GM21360 (cell line): Measurements from ENCODE around the gene PDCD4.
A peak's percentile ranks its signal among the peaks of the same experiment; 100 is the strongest.
"Not testable (repeated sequence)": the region's sequence is repeated elsewhere in the genome, so short reads cannot be mapped to it uniquely, and the experiment has no call there.

Experiments used
- ATAC-seq: cut with Tn5 transposase; IDR thresholded peaks from one replicate; pipeline ENCODE4 v1.9.1; 2021; ENCODE audit warnings: mild to moderate bottlenecking, moderate library complexity; ENCODE audit not compliant: unreplicated experiment

The PDCD4 gene

DNA sequence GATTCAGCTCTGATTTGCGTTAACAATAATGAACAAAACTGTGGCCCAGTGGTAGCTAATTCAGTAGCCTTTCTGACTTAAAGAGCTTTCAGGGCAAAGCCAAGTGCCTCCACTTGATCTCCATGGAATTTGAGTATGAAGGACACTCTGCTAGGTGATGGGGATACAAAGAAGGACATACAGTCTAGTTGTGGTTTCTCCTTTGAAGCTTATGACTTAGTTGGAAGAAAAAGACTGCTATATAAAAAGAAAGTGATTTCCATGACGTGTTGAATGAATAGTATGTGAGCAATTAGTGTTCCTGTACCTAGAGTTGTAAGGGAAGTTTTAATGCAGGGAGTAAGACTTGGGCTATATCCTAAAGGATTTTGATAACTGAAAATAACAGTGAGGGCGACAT lies 8.3 kb downstream of the PDCD4 start:
- no peak for ATAC-seq

DNA sequence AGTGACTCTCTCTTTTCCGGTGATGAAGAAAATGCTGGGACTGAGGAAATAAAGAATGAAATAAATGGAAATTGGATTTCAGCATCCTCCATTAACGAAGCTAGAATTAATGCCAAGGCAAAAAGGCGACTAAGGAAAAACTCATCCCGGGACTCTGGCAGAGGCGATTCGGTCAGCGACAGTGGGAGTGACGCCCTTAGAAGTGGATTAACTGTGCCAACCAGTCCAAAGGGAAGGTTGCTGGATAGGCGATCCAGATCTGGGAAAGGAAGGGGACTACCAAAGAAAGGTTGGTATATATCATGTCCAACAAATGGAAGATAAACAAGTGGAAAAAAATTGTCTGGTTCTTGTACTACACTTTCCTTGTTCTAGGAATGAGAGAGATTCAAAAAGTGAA lies 9.5 kb downstream of the PDCD4 start:
- no peak for ATAC-seq

DNA sequence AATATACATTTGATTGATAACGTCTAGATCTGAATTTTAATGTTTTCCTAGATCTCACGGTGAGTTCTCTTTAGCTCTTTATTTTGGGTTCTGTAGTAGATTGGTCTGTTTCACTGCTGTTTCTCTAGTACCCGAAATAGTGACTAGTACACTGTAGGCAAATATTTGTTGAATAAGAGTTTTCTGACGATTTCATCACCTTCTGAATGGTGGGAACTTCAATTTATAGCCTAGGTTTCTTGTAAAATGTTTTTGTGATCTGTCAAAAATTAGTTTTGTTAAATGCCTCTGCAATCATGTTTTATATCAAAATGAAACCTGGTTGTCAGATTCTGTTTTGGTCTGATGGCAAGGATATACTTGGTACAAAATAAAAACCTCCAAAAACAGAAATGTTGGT lies 10.2 kb downstream of the PDCD4 start:
- no peak for ATAC-seq

DNA sequence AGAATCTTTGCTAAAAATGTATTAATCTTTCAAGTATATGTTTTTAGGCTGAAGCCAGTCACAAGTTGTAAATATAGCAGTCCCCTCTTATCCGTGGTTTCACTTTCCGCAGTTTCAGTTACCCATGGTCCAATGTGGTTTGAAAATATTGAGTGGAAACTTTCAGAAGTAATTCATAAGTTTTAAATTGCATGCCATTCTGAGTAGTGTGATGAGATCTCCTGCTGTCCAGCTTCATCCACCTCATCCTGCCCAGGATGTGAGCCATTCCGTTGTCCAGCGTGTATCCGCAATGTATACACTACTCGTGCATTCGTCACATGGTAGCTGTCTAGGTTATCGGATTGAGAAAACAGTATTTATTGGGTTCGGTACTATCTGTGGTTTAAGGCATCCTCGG lies 12.2 kb downstream of the PDCD4 start:
- no peak for ATAC-seq

GRCh38 chr10:110885932-110886674 lies 14.4 kb downstream of the PDCD4 start:
- ATAC-seq: no peak

DNA sequence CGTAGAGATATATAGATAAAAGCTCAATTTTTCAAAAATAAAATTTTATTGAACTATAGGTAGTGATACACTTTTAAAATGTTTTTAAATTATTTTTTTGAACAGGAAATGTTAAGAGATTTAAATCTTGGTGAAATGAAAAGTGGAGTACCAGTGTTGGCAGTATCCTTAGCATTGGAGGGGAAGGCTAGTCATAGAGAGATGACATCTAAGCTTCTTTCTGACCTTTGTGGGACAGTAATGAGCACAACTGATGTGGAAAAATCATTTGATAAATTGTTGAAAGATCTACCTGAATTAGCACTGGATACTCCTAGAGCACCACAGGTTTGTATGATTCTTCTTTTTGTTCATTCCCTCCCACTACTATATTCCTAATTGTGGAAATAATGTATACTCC lies 15.8 kb downstream of the PDCD4 start:
- ATAC-seq: no peak

DNA sequence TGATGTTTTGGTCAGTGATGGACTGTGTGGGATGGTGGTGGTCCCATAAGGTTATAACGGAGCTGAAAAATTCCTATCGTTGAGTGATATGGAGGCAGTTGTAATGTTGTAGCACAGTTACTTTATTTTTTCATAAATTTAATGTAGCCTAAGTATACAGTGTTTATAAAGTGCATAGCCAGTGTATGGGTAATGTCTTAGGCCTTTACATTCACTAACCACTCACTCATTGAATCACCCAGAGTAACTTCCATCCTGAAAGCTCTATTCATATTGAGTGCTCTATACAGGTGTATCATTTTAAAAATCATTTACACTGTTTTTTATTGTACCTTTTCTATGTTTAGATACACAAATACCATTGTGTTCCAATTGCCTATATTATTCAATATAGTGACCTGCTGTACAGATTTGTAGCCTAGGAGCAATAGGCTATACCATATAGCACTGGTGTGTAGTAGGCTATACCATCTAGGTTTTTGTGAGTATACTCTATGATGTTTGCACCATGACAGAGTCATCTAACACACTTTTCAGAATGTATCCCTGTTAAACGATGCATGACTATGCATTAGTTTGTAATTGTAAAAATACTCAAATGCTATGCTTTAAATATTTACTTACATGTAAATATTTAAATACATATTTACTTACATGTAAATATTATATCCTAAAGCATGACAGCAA lies 21.0 kb downstream of the PDCD4 start:
- ATAC-seq: no peak

DNA sequence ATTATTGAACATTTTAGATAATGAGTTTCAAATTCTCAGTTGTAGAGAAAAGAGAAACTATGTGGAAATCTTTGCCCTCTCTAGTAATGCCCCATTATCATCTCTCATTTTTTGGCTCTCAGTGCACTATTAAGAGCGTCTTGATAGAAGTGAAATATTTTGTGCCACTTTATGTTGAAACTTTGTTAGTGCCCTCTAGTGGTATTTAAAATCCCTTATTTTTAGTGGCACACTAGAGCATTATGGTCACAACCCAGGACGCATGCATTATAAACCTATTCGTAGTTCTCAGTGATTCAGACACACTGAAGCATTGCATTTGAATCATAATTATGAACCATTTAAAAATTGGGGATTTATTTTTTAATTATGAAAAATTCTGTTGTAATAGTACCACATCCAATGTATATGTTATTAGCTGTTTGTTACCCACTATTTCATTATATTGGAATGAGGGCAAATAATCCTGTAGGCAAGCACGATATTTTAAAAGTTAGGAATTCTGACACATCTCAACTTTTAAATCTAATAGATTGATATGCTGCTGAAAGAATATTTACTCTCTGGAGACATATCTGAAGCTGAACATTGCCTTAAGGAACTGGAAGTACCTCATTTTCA lies 21.9 kb downstream of the PDCD4 start:
- ATAC-seq: peak; percentile 78

GRCh38 chr10:110897184-110897583 lies 25.5 kb downstream of the PDCD4 start:
- ATAC-seq: no peak

DNA sequence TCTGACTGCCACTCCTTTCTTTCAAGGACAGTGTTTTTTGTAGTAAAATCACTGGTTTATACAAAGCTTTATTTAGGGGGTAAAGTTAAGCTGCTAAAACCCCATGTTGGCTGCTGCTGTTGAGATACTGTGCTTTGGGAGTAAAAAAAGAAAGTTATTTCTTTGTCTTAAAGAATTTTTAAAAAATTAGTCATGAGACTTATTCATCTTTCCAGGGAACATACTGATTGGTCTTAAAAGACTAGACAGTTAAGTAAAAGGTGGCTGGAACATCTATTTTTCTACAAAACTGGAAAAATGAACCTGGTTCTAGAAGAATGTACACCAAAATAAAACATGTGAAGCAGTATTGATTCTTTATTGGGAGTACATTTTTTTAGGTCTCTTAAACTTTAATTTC lies 26.7 kb downstream of the PDCD4 start:
- no peak for ATAC-seq

GRCh38 chr10:110900983-110901382 lies 29.3 kb downstream of the PDCD4 start:
- no peak for ATAC-seq

DNA sequence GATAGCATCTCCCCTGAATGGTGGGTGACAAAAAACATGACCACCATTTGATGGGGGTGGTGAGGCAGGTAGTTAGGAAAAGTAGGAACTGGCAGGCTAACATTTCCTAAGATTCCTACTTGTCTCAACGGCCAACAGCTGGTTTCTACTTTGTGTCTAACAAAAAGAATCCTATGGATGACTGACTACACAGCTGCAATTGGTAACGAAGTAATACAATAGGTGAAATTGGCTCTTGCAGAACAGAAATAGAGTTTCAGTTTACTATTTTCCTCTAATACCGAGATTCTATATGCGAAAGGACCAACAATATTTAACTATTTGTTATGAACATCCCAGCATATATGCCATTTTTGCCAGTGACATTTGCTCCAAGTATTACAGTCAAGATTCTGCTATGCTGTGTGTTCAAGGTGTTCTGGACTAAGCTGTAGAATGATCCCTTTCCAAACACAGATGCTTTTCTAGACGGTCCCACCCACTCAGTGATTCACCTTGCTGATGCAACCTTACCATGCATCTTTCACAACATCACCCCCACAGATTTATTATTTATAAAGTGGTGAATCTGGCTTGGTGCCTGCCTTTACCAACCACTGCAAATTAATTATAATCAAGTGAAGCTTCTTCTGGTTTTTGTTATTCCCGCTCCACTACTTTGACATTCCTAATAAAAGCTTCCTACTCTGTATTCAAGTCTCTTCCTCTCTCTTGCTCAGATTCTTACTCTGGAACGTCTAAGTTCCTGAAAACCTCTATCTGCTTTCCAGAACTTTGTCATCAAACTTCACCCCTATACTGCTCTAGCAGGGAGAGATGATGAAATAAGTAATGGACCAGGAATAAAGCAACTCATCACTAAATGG lies 30.5 kb downstream of the PDCD4 start:
- ATAC-seq: no peak

DNA sequence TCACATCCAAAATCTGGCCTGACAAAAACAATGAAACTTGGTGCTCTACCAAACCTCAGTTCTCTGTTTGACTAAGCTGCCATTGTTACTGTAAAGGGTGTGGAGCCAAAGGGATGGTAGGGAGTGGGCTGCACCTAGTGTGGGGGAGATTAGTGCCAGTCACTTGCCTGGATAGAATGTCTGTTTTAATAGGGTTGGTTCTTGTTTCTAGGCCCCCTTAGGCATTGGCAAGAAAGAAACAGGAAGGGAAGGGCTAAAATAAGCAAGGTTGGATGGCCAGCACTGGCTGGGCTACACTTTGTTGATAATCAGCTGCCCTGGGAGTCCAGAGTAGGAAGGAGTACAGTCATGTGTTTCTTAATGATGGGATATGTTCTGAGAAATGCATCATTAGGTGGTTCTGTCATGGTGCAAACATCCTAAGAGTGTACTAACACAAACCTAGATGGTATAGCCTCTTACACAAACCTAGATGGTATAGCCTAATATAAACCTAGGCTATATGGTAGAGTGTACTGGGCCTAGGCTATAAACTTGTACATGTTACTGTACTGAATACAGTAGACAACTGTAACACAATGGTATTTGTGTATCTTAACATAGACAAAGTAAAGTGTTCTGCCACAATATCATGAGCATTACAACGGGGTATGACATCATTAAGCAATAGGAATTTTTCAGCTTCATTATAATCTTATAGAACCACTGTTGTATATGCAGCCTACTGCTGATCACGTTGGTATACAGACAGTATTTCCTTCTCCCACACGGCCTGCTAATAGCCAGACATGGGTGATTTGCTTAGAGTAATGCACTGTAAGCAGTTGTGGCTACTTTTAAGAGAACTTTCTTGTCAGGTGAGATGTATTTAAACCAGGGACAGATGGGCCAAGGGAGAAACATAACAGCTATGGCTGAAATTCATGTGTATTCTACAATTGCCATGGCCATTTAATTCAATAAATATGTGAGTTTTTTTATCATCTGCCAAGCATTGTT lies 31.9 kb downstream of the PDCD4 start:
- ATAC-seq: peak; percentile 75

DNA sequence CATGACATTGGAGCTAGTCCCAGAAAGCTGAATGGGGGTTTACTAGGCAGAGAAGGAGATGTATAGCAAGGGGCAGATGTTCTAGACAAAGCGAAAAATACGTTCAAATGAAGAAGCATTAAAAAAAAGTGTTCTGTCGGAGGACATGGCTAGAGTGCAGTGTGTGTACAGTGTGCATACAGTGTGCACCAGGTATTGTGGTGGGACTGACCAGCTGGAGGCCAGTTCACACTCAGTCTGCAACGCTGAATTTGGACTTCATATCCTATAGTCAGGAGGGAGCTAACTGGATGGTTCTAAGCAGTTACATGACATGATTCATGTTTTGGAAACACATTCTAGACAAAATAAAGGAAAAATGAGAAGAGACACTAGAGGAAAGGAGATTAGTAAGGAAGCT lies 38.4 kb downstream of the PDCD4 start:
- ATAC-seq: no peak

GRCh38 chr10:110912374-110912773 lies 40.6 kb downstream of the PDCD4 start:
- ATAC-seq: no peak

- no peak for ATAC-seq
Measured at GRCh38 chr10:110914431-110914830, 42.7 kb downstream of the PDCD4 start.

DNA sequence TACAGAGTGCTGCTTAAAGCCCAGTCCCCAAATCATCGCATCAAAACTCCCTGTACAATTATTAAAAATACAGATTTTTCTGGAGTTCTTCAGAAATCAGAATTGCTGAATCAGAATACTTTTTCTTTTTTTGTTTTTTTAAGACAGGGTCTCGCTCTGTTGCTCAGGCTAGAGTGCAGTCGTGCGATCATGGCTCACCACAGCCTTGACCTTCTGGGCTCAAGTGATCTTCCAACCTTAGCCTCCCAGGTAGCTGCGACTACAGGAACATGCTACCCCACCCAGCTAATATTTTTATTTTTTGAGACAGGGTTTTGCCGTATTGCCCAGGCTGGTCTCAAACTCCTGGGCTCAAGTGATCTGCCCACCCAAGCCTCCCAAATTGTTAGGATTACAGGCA lies 43.3 kb downstream of the PDCD4 start:
- no peak for ATAC-seq

- not testable (repeated sequence) for ATAC-seq
Measured at GRCh38 chr10:110915600-110915999, 43.9 kb downstream of the PDCD4 start.

- ATAC-seq: no peak
Measured at GRCh38 chr10:110916554-110917346, 45.0 kb downstream of the PDCD4 start.
